Measurements from ENCODE around the gene ANKRD27.

Gene ANKRD27

DNA sequence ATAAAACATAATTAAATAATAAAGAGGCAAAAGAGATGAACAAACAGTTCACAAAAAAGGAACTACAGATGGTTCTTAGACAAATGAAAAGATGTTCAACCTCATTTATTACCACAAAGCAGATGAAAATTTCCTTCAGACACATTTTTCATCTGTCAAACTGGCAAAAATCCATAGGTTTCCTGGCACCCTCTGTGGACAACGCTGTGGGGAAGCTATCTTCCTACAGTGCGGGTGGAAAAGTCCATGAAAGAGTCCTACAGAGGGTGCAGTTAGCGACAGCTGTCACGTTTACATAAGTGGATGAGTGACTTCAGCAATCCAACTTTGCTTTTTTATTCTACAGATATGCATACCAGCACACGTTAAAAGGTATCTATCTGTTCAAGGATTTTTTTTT, 124.3 kb downstream of the ANKRD27 start:
- no peak for DNase-seq (ENCODE audit: low read depth in 3 of 3)

Data from stimulated activated CD4-positive, alpha-beta T cell treated with anti-CD3 and anti-CD28 coated beads, TNF-alpha, amount 100 ng/mL, for 48 hours (primary cell).